IMR-90 (cell line): ENCODE results near the gene SHISA6. TPM values are rescaled to one million over a fixed set of nuclear protein-coding genes. Genes with fewer than 3 reads are reported as not detected.

ENCODE experiments used
- ATAC-seq: fragments of 200-7000 bp; cut with Tn5 transposase; 2 replicates; pipeline ENCODE4 v1.9.1; 2020; ENCODE audit warnings: low read depth, mild to moderate bottlenecking, moderate library complexity
- BruUV-seq: library from RNA; stranded (reverse); fragments of 400-500 nt; replicated peaks from 2 replicates; lab custom pipeline; 2021; lab: Mats Ljungman, UMichigan
- CTCF ChIA-PET: fragments of 300-600 bp; formaldehyde crosslinking; extraction: SDS; loops from one replicate; lab custom pipeline; 2021; ENCODE audit warnings: antibody characterized with exemption; lab: Yijun Ruan, JAX
- POLR2A ChIA-PET: fragments of 300-600 bp; sonication (Branson Sonifier 250); formaldehyde crosslinking; loops from one replicate; lab custom pipeline; 2022; ENCODE audit warnings: antibody characterized with exemption; ENCODE audit not compliant: unreplicated experiment; lab: Charles Lee
- DNase-seq: peaks from one replicate; pipeline ENCODE4 v3.0.0; 2013
- H2AFZ ChIP-seq: replicated peaks from 2 replicates; pipeline ENCODE3; 2013; ENCODE audit warnings: low read length, mild to moderate bottlenecking; ENCODE audit not compliant: poor library complexity
- H2AK5ac ChIP-seq: 2 replicates; pipeline ENCODE4 v1.6.1; 2013; ENCODE audit warnings: low read depth, low read length, inconsistent platforms
- H2AK9ac ChIP-seq: replicated peaks from 2 replicates; pipeline ENCODE3; 2013; ENCODE audit warnings: mild to moderate bottlenecking, low read depth, low read length, moderate library complexity; ENCODE audit not compliant: poor library complexity
- H2BK120ac ChIP-seq: 2 replicates; pipeline ENCODE4 v1.6.1; 2013; ENCODE audit warnings: low read depth, low read length, inconsistent platforms
- H2BK15ac ChIP-seq: 3 replicates; pipeline ENCODE4 v1.6.1; 2013; ENCODE audit warnings: low read depth, low read length, inconsistent platforms
- H2BK20ac ChIP-seq: 2 replicates; pipeline ENCODE4 v1.6.1; 2013; ENCODE audit warnings: low read depth, mild to moderate bottlenecking, inconsistent platforms, low read length, moderate library complexity
- H2BK5ac ChIP-seq: 2 replicates; pipeline ENCODE4 v1.6.1; 2013; ENCODE audit warnings: mild to moderate bottlenecking, low read depth, low read length, inconsistent platforms; ENCODE audit not compliant: poor library complexity, severe bottlenecking
- H3K14ac ChIP-seq: replicated peaks from 2 replicates; pipeline ENCODE4 v1.6.1; 2013; ENCODE audit warnings: low read depth, low read length, inconsistent platforms
- H3K18ac ChIP-seq: 2 replicates; pipeline ENCODE4 v1.6.1; 2013; ENCODE audit warnings: low read depth, low read length, control low read depth
- H3K23ac ChIP-seq: 2 replicates; pipeline ENCODE4 v1.6.1; 2013; ENCODE audit warnings: low read depth, low read length, inconsistent platforms
- H3K27ac ChIP-seq: 2 replicates; pipeline ENCODE4 v1.5.1; 2013; ENCODE audit warnings: mild to moderate bottlenecking, control low read depth, low read length; ENCODE audit not compliant: insufficient read depth
- H3K27me3 ChIP-seq: 2 replicates; pipeline ENCODE4 v1.6.1; 2013; ENCODE audit warnings: low read length; ENCODE audit not compliant: control insufficient read depth, insufficient read depth
- H3K36me3 ChIP-seq: 2 replicates; pipeline ENCODE4 v1.6.1; 2013; ENCODE audit warnings: low read length, mixed read lengths; ENCODE audit not compliant: control insufficient read depth, insufficient read depth
- H3K4ac ChIP-seq: 2 replicates; pipeline ENCODE4 v1.6.1; 2013; ENCODE audit warnings: low read depth, low read length, inconsistent platforms
- H3K4me1 ChIP-seq: 2 replicates; pipeline ENCODE4 v1.6.1; 2013; ENCODE audit warnings: low read length, mixed read lengths; ENCODE audit not compliant: control insufficient read depth, insufficient read depth
- H3K4me2 ChIP-seq: 2 replicates; pipeline ENCODE4 v1.6.1; 2013; ENCODE audit warnings: low read depth, mild to moderate bottlenecking, control low read depth, low read length, moderate library complexity
- H3K4me3 ChIP-seq: 2 replicates; pipeline ENCODE4 v1.5.1; 2013; ENCODE audit warnings: low read depth, mild to moderate bottlenecking, control low read depth, low read length, moderate library complexity; ENCODE audit not compliant: insufficient read depth
- H3K56ac ChIP-seq: 2 replicates; pipeline ENCODE4 v1.6.1; 2013; ENCODE audit warnings: low read length, inconsistent platforms; ENCODE audit not compliant: insufficient read depth; ENCODE audit errors: extremely low read depth
- H3K79me1 ChIP-seq, 2 experiments: 2 replicates each; pipeline ENCODE4 v1.6.1; 2013; ENCODE audit warnings: low read length in 2 of 2, inconsistent platforms in 1 of 2, low read depth in 1 of 2
- H3K9ac ChIP-seq: 2 replicates; pipeline ENCODE4 v1.6.1; 2013; ENCODE audit warnings: low read depth, low read length, control low read depth
- H3K9me1 ChIP-seq: 2 replicates; pipeline ENCODE4 v1.6.1; 2013; ENCODE audit warnings: low read length, inconsistent platforms; ENCODE audit not compliant: insufficient read depth
- H3K9me3 ChIP-seq: 2 replicates; pipeline ENCODE4 v1.6.1; 2013; ENCODE audit warnings: low read length; ENCODE audit not compliant: control insufficient read depth, insufficient read depth
- H4K20me1 ChIP-seq: 2 replicates; pipeline ENCODE4 v1.6.1; 2013; ENCODE audit warnings: low read length, inconsistent platforms; ENCODE audit not compliant: insufficient read depth
- H4K5ac ChIP-seq: 2 replicates; pipeline ENCODE4 v1.6.1; 2013; ENCODE audit warnings: mild to moderate bottlenecking, low read depth, low read length, control low read depth
- H4K8ac ChIP-seq, 2 experiments: 2 replicates each; pipeline ENCODE4 v1.6.1; 2013; ENCODE audit warnings: low read depth in 2 of 2, low read length in 2 of 2, control low read depth in 1 of 2, inconsistent platforms in 1 of 2
- H4K91ac ChIP-seq: 2 replicates; pipeline ENCODE4 v1.6.1; 2013; ENCODE audit warnings: low read depth, low read length, inconsistent platforms; ENCODE audit not compliant: insufficient read depth
- BHLHE40 ChIP-seq: fragments of 150-350 bp; IDR thresholded peaks from 2 replicates; pipeline ENCODE4 v1.6.1; 2016; ENCODE audit warnings: mild to moderate bottlenecking, low read depth, low read length
- CEBPB ChIP-seq: IDR thresholded peaks from 2 replicates; pipeline ENCODE4 v1.6.1; 2012; ENCODE audit warnings: low read depth, low read length, improper control_type of control experiment
- CHD1 ChIP-seq: IDR thresholded peaks from 2 replicates; pipeline ENCODE4 v1.6.1; 2012; ENCODE audit warnings: low read depth, low read length, improper control_type of control experiment
- FOS ChIP-seq: fragments of 150-350 bp; IDR thresholded peaks from 2 replicates; pipeline ENCODE4 v1.6.1; 2016; ENCODE audit warnings: low read depth, low read length
- MAFK ChIP-seq: IDR thresholded peaks from 2 replicates; pipeline ENCODE4 v1.6.1; 2012; ENCODE audit warnings: low read depth, low read length, improper control_type of control experiment
- MAZ ChIP-seq: IDR thresholded peaks from 2 replicates; pipeline ENCODE4 v1.6.1; 2012; ENCODE audit warnings: low read depth, mild to moderate bottlenecking, low read length, improper control_type of control experiment, moderate library complexity, borderline replicate concordance
- MXI1 ChIP-seq: IDR thresholded peaks from 2 replicates; pipeline ENCODE4 v1.6.1; 2012; ENCODE audit warnings: low read depth, mild to moderate bottlenecking, low read length, moderate library complexity, borderline replicate concordance
- NFE2L2 ChIP-seq: fragments of 150-350 bp; IDR thresholded peaks from 2 replicates; pipeline ENCODE4 v1.6.1; 2016; ENCODE audit warnings: low read depth, mild to moderate bottlenecking, low read length
- POLR2A ChIP-seq: IDR thresholded peaks from 2 replicates; pipeline ENCODE4 v1.6.1; 2012; ENCODE audit warnings: mild to moderate bottlenecking, low read depth, low read length
- RCOR1 ChIP-seq: IDR thresholded peaks from 2 replicates; pipeline ENCODE4 v1.6.1; 2012; ENCODE audit warnings: mild to moderate bottlenecking, low read length, improper control_type of control experiment; ENCODE audit not compliant: insufficient replicate concordance
- RFX5 ChIP-seq: IDR thresholded peaks from 2 replicates; pipeline ENCODE4 v1.8.0; 2012; ENCODE audit warnings: low read depth, mild to moderate bottlenecking, low read length, moderate library complexity
- SMC3 ChIP-seq: fragments of 150-350 bp; IDR thresholded peaks from 2 replicates; pipeline ENCODE4 v1.6.1; 2016; ENCODE audit warnings: low read depth, mild to moderate bottlenecking, antibody characterized with exemption, low read length, moderate library complexity
- WGBS, 2 experiments: methylation state at CpG; one replicate each; pipeline versions ENCODE4 v1.1.5 to v1.1.7; 2013; ENCODE audit warnings: missing lambda C conversion rate in 2 of 2; ENCODE audit not compliant: insufficient read length in 1 of 2; ENCODE audit errors: extremely low coverage in 2 of 2; 5-methylcytosine and 5-hydroxymethylcytosine counted together
- dilution Hi-C: fragments of 300-500 bp; cut with HindIII; formaldehyde crosslinking; loops from one replicate; pipeline ENCODE4 v1.14.3; 2018; ENCODE audit warnings: low sequenced_read_pairs; ENCODE audit not compliant: unreplicated experiment
- in situ Hi-C: fragments of 300-500 bp; cut with MboI; formaldehyde crosslinking; loops from 3 replicates; pipeline ENCODE4 v1.14.3; 2019; ENCODE audit warnings: low sequenced_read_pairs, inconsistent platforms, mixed read lengths
- intact Hi-C: fragments of 100-400 bp; cut with micrococcal nuclease; formaldehyde crosslinking; loops from 2 replicates; pipeline ENCODE4 v1.10.0; 2022
- polyA plus RNA-seq, 3 experiments: library from polyadenylated mRNA; depleted of rRNA; stranded (reverse); fragments of >200 nt; gene quantifications; 2 replicates each; pipeline ENCODE4 v1.2.3, GENCODE V29; 2012; ENCODE audit warnings: low replicate concordance in 1 of 3
- total RNA-seq: library from RNA; depleted of rRNA; stranded (reverse); fragments of >200 nt; gene quantifications from 2 replicates; pipeline ENCODE4 v1.2.3, GENCODE V29; 2012
- TF ChIP-seq, protein P1 (sequence below): conservative IDR thresholded peaks from 2 replicates; pipeline ENCODE4 v1.5.1; 2012; ENCODE audit warnings: mild to moderate bottlenecking, low read depth, low read length, improper control_type of control experiment
- TF ChIP-seq, protein P2 (sequence below): fragments of 150-350 bp; IDR thresholded peaks from 2 replicates; pipeline ENCODE4 v1.6.1; 2017; ENCODE audit warnings: mild to moderate bottlenecking, antibody characterized with exemption, low read length, low read depth
- TF ChIP-seq, protein P3 (sequence below): fragments of 150-350 bp; IDR thresholded peaks from 2 replicates; pipeline ENCODE4 v1.6.1; 2016; ENCODE audit warnings: low read depth, mild to moderate bottlenecking, low read length, moderate library complexity, borderline replicate concordance

Gene SHISA6
- total and polyA plus RNA-seq, 2 of the 4 experiments (the other 2 are of a cell fraction), result not detected

DNA sequence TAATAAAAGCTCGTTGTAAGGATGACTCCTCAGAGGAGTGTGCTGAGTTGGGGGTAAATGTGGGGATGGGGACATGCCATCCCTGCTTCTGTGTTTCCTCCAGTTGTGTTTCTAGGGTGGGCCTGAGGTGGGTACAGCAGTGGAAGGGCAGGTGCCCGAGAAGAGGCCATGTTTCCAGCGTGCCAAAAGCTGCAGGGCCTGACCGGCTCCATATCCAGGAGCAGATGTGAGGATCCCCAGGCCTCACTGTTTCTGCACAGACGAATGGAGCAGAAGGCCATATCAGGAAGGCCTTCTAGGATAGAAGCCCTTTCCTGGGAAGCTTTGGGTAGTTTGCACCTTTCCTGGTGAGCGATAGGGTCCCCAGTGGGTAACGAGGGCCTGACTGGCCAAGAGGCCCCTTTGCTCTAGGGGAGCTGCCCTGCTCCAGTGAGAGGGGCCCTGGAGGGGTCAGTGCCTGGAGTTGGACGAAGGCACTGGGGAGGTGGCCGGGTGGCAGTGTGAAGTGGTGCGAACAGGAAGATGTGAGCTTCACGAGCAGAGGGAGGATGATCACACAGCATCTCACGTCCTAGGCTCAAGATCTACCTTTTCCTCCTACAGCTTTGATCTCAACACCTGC, 62.9 kb downstream of the SHISA6 start:
- Histone ChIP-seq H2BK5ac (no peak overlapping the region), H2BK120ac (no peak overlapping the region), H2AFZ (no peak overlapping the region), H3K27me3 (no peaks in the 10 kb centered on the region), H3K9ac (no peak overlapping the region), H3K18ac (no peak overlapping the region), H3K9me3 (peaks cover 49% of the 10 kb centered on the region), H3K4me1 (no peaks in the 10 kb centered on the region), H4K5ac (no peak overlapping the region), H2BK15ac (no peak overlapping the region), H2BK20ac (no peak overlapping the region), H3K79me1 (no peaks in the 10 kb centered on the region), H3K56ac (no peak overlapping the region), H2AK9ac (no peak overlapping the region), H3K9me1 (no peaks in the 10 kb centered on the region), H3K4me3 (no peak overlapping the region), H3K23ac (no peak overlapping the region), H3K36me3 (no peaks in the 10 kb centered on the region), H3K14ac (no peak overlapping the region), H3K4me2 (no peak overlapping the region), H3K27ac (no peak overlapping the region), H2AK5ac (no peak overlapping the region), H4K91ac (no peak overlapping the region), H4K20me1 (no peaks in the 10 kb centered on the region), H4K8ac (no peak overlapping the region), H3K4ac (no peak overlapping the region)
- in situ Hi-C loops, result no loop called here
- 80% methylated on average over 1 of the region's 12 CpGs; no CpG with 5 or more reads in 1 of the 2 experiments for WGBS, 2 experiments
- POLR2A ChIA-PET, result no interaction called here
- ATAC-seq, result no peak
- TF ChIP-seq NFE2L2 (no peak), MAZ (no peak), MAFK (no peak), RCOR1 (no peak), FOS (no peak), CEBPB (no peak), BHLHE40 (no peak), RFX5 (no peak), POLR2A (no peak), CHD1 (no peak), SMC3 (no peak), MXI1 (no peak)
- TF ChIP-seq, protein P1, sequence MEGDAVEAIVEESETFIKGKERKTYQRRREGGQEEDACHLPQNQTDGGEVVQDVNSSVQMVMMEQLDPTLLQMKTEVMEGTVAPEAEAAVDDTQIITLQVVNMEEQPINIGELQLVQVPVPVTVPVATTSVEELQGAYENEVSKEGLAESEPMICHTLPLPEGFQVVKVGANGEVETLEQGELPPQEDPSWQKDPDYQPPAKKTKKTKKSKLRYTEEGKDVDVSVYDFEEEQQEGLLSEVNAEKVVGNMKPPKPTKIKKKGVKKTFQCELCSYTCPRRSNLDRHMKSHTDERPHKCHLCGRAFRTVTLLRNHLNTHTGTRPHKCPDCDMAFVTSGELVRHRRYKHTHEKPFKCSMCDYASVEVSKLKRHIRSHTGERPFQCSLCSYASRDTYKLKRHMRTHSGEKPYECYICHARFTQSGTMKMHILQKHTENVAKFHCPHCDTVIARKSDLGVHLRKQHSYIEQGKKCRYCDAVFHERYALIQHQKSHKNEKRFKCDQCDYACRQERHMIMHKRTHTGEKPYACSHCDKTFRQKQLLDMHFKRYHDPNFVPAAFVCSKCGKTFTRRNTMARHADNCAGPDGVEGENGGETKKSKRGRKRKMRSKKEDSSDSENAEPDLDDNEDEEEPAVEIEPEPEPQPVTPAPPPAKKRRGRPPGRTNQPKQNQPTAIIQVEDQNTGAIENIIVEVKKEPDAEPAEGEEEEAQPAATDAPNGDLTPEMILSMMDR, result no peak
- TF ChIP-seq, protein P2, sequence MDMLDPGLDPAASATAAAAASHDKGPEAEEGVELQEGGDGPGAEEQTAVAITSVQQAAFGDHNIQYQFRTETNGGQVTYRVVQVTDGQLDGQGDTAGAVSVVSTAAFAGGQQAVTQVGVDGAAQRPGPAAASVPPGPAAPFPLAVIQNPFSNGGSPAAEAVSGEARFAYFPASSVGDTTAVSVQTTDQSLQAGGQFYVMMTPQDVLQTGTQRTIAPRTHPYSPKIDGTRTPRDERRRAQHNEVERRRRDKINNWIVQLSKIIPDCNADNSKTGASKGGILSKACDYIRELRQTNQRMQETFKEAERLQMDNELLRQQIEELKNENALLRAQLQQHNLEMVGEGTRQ, result no peak
- TF ChIP-seq, protein P3, sequence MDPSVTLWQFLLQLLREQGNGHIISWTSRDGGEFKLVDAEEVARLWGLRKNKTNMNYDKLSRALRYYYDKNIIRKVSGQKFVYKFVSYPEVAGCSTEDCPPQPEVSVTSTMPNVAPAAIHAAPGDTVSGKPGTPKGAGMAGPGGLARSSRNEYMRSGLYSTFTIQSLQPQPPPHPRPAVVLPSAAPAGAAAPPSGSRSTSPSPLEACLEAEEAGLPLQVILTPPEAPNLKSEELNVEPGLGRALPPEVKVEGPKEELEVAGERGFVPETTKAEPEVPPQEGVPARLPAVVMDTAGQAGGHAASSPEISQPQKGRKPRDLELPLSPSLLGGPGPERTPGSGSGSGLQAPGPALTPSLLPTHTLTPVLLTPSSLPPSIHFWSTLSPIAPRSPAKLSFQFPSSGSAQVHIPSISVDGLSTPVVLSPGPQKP, result no peak
- no TSS peak for BruUV-seq
- CTCF ChIA-PET, result no interaction called here
- dilution Hi-C loops, result no loop called here
- DNase-seq, result no peak
- intact Hi-C loops, result no loop called here
